H9 (cell line): Measurements from ENCODE around the gene ABR. TPM values are rescaled to one million over a fixed set of nuclear protein-coding genes. Genes with fewer than 3 reads are reported as not detected.

Experiments used
- DNase-seq: peaks from one replicate; pipeline ENCODE4 v3.0.0-alpha.2; 2017
- H2AFZ ChIP-seq: one replicate; pipeline ENCODE4 v1.6.1; 2013; ENCODE audit warnings: mild to moderate bottlenecking, low read length, control low read depth, moderate library complexity
- H2AK5ac ChIP-seq: 2 replicates; pipeline ENCODE4 v1.6.1; 2013; ENCODE audit warnings: low read length, control low read depth, mixed read lengths; ENCODE audit not compliant: insufficient read length
- H2BK120ac ChIP-seq: one replicate; pipeline ENCODE4 v1.6.1; 2013; ENCODE audit warnings: low read depth, mild to moderate bottlenecking, low read length, control low read depth, inconsistent platforms; ENCODE audit not compliant: poor library complexity, severe bottlenecking
- H2BK12ac ChIP-seq: 2 replicates; pipeline ENCODE4 v1.6.1; 2013; ENCODE audit warnings: low read length, control low read depth, mixed read lengths, low read depth; ENCODE audit not compliant: insufficient read length
- H2BK15ac ChIP-seq: 2 replicates; pipeline ENCODE4 v1.6.1; 2013; ENCODE audit warnings: low read depth, low read length, control low read depth
- H2BK20ac ChIP-seq: one replicate; pipeline ENCODE4 v1.6.1; 2013; ENCODE audit warnings: low read depth, mild to moderate bottlenecking, low read length, control low read depth, inconsistent platforms; ENCODE audit not compliant: poor library complexity, severe bottlenecking
- H2BK5ac ChIP-seq: 2 replicates; pipeline ENCODE4 v1.6.1; 2013; ENCODE audit warnings: low read length, control low read depth, mixed read lengths; ENCODE audit not compliant: insufficient read length
- H3K14ac ChIP-seq: 2 replicates; pipeline ENCODE4 v1.6.1; 2013; ENCODE audit warnings: low read length, control low read depth; ENCODE audit not compliant: insufficient read depth
- H3K18ac ChIP-seq: 2 replicates; pipeline ENCODE4 v1.6.1; 2013; ENCODE audit warnings: low read depth, mild to moderate bottlenecking, mixed read lengths, low read length, control low read depth; ENCODE audit not compliant: insufficient read length
- H3K23ac ChIP-seq: 2 replicates; pipeline ENCODE4 v1.6.1; 2013; ENCODE audit warnings: low read length, control low read depth, mixed read lengths, low read depth; ENCODE audit not compliant: insufficient read length
- H3K23me2 ChIP-seq: 2 replicates; pipeline ENCODE4 v1.6.1; 2013; ENCODE audit warnings: low read depth, mild to moderate bottlenecking, mixed read lengths, low read length, control low read depth; ENCODE audit not compliant: insufficient read length, poor library complexity, severe bottlenecking
- H3K27ac ChIP-seq: 2 replicates; pipeline ENCODE4 v1.5.1; 2013; ENCODE audit warnings: low read length, control low read depth, mixed read lengths, low read depth; ENCODE audit not compliant: insufficient read length
- H3K27me3 ChIP-seq: 2 replicates; pipeline ENCODE4 v1.6.1; 2013; ENCODE audit warnings: low read length, control low read depth, inconsistent platforms; ENCODE audit not compliant: insufficient read depth
- H3K4ac ChIP-seq: 2 replicates; pipeline ENCODE4 v1.6.1; 2013; ENCODE audit warnings: low read depth, mild to moderate bottlenecking, control low read depth, inconsistent platforms, low read length, moderate library complexity
- H3K4me1 ChIP-seq: 2 replicates; pipeline ENCODE4 v1.6.1; 2013; ENCODE audit warnings: low read length, control low read depth, inconsistent platforms; ENCODE audit not compliant: insufficient read depth
- H3K4me2 ChIP-seq: 2 replicates; pipeline ENCODE4 v1.6.1; 2013; ENCODE audit warnings: low read length, control low read depth, mixed read lengths; ENCODE audit not compliant: insufficient read length, insufficient read depth
- H3K56ac ChIP-seq: 2 replicates; pipeline ENCODE4 v1.6.1; 2013; ENCODE audit warnings: low read depth, mild to moderate bottlenecking, mixed read lengths, low read length, control low read depth; ENCODE audit not compliant: insufficient read length
- H3K79me1 ChIP-seq: 2 replicates; pipeline ENCODE4 v1.6.1; 2013; ENCODE audit warnings: low read depth, mild to moderate bottlenecking, moderate library complexity, low read length, control low read depth, inconsistent platforms; ENCODE audit not compliant: insufficient read depth, poor library complexity, severe bottlenecking
- H3K79me2 ChIP-seq: 2 replicates; pipeline ENCODE4 v1.6.1; 2013; ENCODE audit warnings: low read length, control low read depth, inconsistent platforms; ENCODE audit not compliant: insufficient read depth
- H3K9ac ChIP-seq: 2 replicates; pipeline ENCODE4 v1.6.1; 2013; ENCODE audit warnings: low read length, control low read depth, mixed read lengths; ENCODE audit not compliant: insufficient read length; ENCODE audit errors: extremely low read depth
- H3K9me3 ChIP-seq: one replicate; pipeline ENCODE4 v1.6.1; 2013; ENCODE audit warnings: low read depth, low read length, inconsistent platforms; ENCODE audit not compliant: control insufficient read depth
- H3T11ph ChIP-seq: one replicate; pipeline ENCODE4 v1.6.1; 2013; ENCODE audit warnings: mild to moderate bottlenecking, low read length, control low read depth, inconsistent platforms
- H4K20me1 ChIP-seq: one replicate; pipeline ENCODE4 v1.6.1; 2013; ENCODE audit not compliant: control insufficient read depth, insufficient read length, insufficient read depth
- H4K5ac ChIP-seq: 2 replicates; pipeline ENCODE4 v1.6.1; 2013; ENCODE audit warnings: low read depth, mild to moderate bottlenecking, mixed read lengths, low read length, control low read depth; ENCODE audit not compliant: insufficient read length
- H4K8ac ChIP-seq: replicated peaks from 2 replicates; pipeline ENCODE4 v1.6.1; 2013; ENCODE audit warnings: low read length, control low read depth, mixed read lengths, low read depth; ENCODE audit not compliant: insufficient read length
- H4K91ac ChIP-seq: 2 replicates; pipeline ENCODE4 v1.6.1; 2013; ENCODE audit warnings: low read depth, mild to moderate bottlenecking, moderate library complexity, mixed read lengths, low read length, control low read depth; ENCODE audit not compliant: insufficient read length
- H3K27ac Mint-ChIP-seq, 3 experiments: 2 replicates in 2 of 3; 3 replicates in 1 of 3; pipeline ENCODE4 v1.8.0; 2020 to 2021; ENCODE audit warnings: mixed read lengths in 3 of 3, mild to moderate bottlenecking in 1 of 3, moderate library complexity in 1 of 3
- H3K27me3 Mint-ChIP-seq: 2 replicates; pipeline ENCODE4 v1.8.0; 2021; ENCODE audit warnings: low read depth, mild to moderate bottlenecking, moderate library complexity, mixed read lengths
- H3K36me3 Mint-ChIP-seq, 3 experiments: 2 replicates in 2 of 3; 3 replicates in 1 of 3; pipeline ENCODE4 v1.8.0; 2020 to 2021; ENCODE audit warnings: low read depth in 3 of 3, mixed read lengths in 3 of 3; ENCODE audit not compliant: insufficient read depth in 1 of 3
- H3K4me1 Mint-ChIP-seq, 2 experiments: 2 replicates each; pipeline ENCODE4 v1.8.0; 2020; ENCODE audit warnings: mixed read lengths in 2 of 2
- H3K4me3 Mint-ChIP-seq, 2 experiments: 2 replicates in 1 of 2; 3 replicates in 1 of 2; pipeline ENCODE4 v1.8.0; 2020 to 2021; ENCODE audit warnings: mild to moderate bottlenecking in 2 of 2, mixed read lengths in 2 of 2, moderate library complexity in 1 of 2
- H3K9me3 Mint-ChIP-seq, 2 experiments: 2 replicates in 1 of 2; 3 replicates in 1 of 2; pipeline ENCODE4 v1.8.0; 2020; ENCODE audit warnings: mild to moderate bottlenecking in 2 of 2, mixed read lengths in 2 of 2, moderate library complexity in 1 of 2
- CTCF ChIP-seq: fragments of 200-600 bp; sonication (generic); conservative IDR thresholded peaks from 3 replicates; pipeline ENCODE4 v1.8.0; 2021; ENCODE audit warnings: antibody characterized with exemption, mild to moderate bottlenecking
- WGBS: extraction: QIAGEN DNeasy Blood & Tissue Kit; methylation state at CpG from one replicate; pipeline ENCODE4 v1.1.7; 2013; ENCODE audit warnings: missing lambda C conversion rate, low lambda C conversion rate, mixed read lengths; ENCODE audit not compliant: insufficient read length; ENCODE audit errors: extremely low coverage; 5-methylcytosine and 5-hydroxymethylcytosine counted together
- total RNA-seq: library from RNA; stranded (reverse); gene quantifications from 2 replicates; pipeline ENCODE4 v1.2.1, GENCODE V29; 2021

Gene ABR
- total RNA-seq, 1 experiment from 2014 or later: 34.7 TPM

- Histone ChIP-seq H4K5ac (no peak overlapping the region), H4K20me1 (no peaks in the 10 kb centered on the region), H3K9me3 (no peaks in the 10 kb centered on the region), H2BK20ac (no peak overlapping the region), H3K9ac (no peak overlapping the region), H3K23me2 (no peaks in the 10 kb centered on the region), H2BK12ac (no peak overlapping the region), H3K79me2 (no peaks in the 10 kb centered on the region), H2AK5ac (no peak overlapping the region), H3K79me1 (no peaks in the 10 kb centered on the region), H4K91ac (no peak overlapping the region), H4K8ac (no peak overlapping the region), H2BK5ac (no peak overlapping the region), H3K23ac (no peak overlapping the region), H3K27me3 (no peaks in the 10 kb centered on the region), H3K4me1 (no peaks in the 10 kb centered on the region), H3K27ac (no peak overlapping the region), H3K14ac (no peak overlapping the region), H3K4me2 (no peak overlapping the region), H3K18ac (no peak overlapping the region), H2BK15ac (no peak overlapping the region), H3K4ac (no peak overlapping the region), H2AFZ (no peak overlapping the region), H2BK120ac (no peak overlapping the region), H3T11ph (no peak overlapping the region), H3K56ac (no peak overlapping the region)
- TF ChIP-seq CTCF: no peak
- no peak for DNase-seq
- Mint-ChIP-seq H3K27me3 (0 out of 2 replicates have a peak, but pooled peaks cover 2% of the 10 kb centered on the region), H3K4me3 (no peak overlapping the region), H3K4me1 (no peaks in the 10 kb centered on the region), H3K36me3 (no peaks in the 10 kb centered on the region), H3K27ac (no peak overlapping the region), H3K9me3 (no peaks in the 10 kb centered on the region)
- no CpG with 5 or more reads among the region's 30 CpGs for WGBS
Measured at GRCh38 chr17:1012823-1013728, 166.7 kb downstream of the ABR start.
